NCI-H2227 treated with DMSO at 0.1 percent for 48 hours (cell line): ENCODE results near the gene GSTO2.

Experiments
- DNase-seq: peaks from one replicate; lab custom pipeline; 2025; lab: John Stamatoyannopoulos, UW

The GSTO2 gene

GRCh38 chr10:104281694-104282093 is 12.7 kb downstream of the GSTO2 start:
- DNase-seq, result peak; percentile 29

GRCh38 chr10:104284846-104285245 is 15.9 kb downstream of the GSTO2 start:
- DNase-seq, result no peak

- DNase-seq, result no peak
Observed at GRCh38 chr10:104286939-104287338, 18.0 kb downstream of the GSTO2 start.

GRCh38 chr10:104288355-104288754 is 19.4 kb downstream of the GSTO2 start:
- DNase-seq, result no peak

- DNase-seq, result peak; percentile 71
Observed at GRCh38 chr10:104291439-104291951, 22.5 kb downstream of the GSTO2 start.

- DNase-seq, result no peak
Observed at GRCh38 chr10:104293011-104293410, 24.0 kb downstream of the GSTO2 start.

GRCh38 chr10:104293781-104294321 is 24.9 kb downstream of the GSTO2 start:
- no peak for DNase-seq

GRCh38 chr10:104296687-104297436 is 27.9 kb downstream of the GSTO2 start:
- no peak for DNase-seq

GRCh38 chr10:104297697-104298660 is 29.0 kb downstream of the GSTO2 start:
- no peak for DNase-seq

- no peak for DNase-seq
Observed at GRCh38 chr10:104299031-104299904, 30.3 kb downstream of the GSTO2 start.

- DNase-seq, result no peak
Observed at GRCh38 chr10:104300002-104300735, 31.2 kb downstream of the GSTO2 start.

GRCh38 chr10:104300736-104301292 is 31.8 kb downstream of the GSTO2 start:
- peak; percentile 5 for DNase-seq

- DNase-seq, result no peak
Observed at GRCh38 chr10:104301907-104302690, 33.1 kb downstream of the GSTO2 start.

GRCh38 chr10:104303594-104304355 is 34.8 kb downstream of the GSTO2 start:
- no peak for DNase-seq

- no peak for DNase-seq
Observed at GRCh38 chr10:104304356-104304745, 35.4 kb downstream of the GSTO2 start.

GRCh38 chr10:104304927-104305326 is 35.9 kb downstream of the GSTO2 start:
- no peak for DNase-seq

- DNase-seq, result no peak
Observed at GRCh38 chr10:104306897-104307296, 37.9 kb downstream of the GSTO2 start.

GRCh38 chr10:104307576-104308438 is 38.8 kb downstream of the GSTO2 start:
- DNase-seq, result no peak
